Neural crest cell (in vitro differentiated cells): Measurements from ENCODE around the gene ELK4. TPM values are rescaled to one million over a fixed set of nuclear protein-coding genes. Genes with fewer than 3 reads are reported as not detected.

Source experiments
- DNase-seq: peaks from one replicate; pipeline ENCODE4 v3.0.0; 2021; ENCODE audit warnings: low read depth, mixed read lengths, low spot score
- H3K27ac Mint-ChIP-seq: one replicate; pipeline ENCODE4 v1.8.0; 2021; ENCODE audit warnings: mild to moderate bottlenecking, mixed read lengths; ENCODE audit not compliant: unreplicated experiment
- H3K27me3 Mint-ChIP-seq: 2 replicates; pipeline ENCODE4 v1.8.0; 2021; ENCODE audit warnings: low read depth, mild to moderate bottlenecking, mixed read lengths
- H3K36me3 Mint-ChIP-seq: 2 replicates; pipeline ENCODE4 v1.8.0; 2021; ENCODE audit warnings: low read depth, mild to moderate bottlenecking, mixed read lengths
- H3K4me1 Mint-ChIP-seq: 2 replicates; pipeline ENCODE4 v1.8.0; 2021; ENCODE audit warnings: mixed read lengths
- H3K4me3 Mint-ChIP-seq: one replicate; pipeline ENCODE4 v1.8.0; 2021; ENCODE audit warnings: mild to moderate bottlenecking, mixed read lengths
- H3K9me3 Mint-ChIP-seq: 2 replicates; pipeline ENCODE4 v1.8.0; 2021; ENCODE audit warnings: mixed read lengths
- CTCF ChIP-seq: fragments of 200-600 bp; sonication (generic); conservative IDR thresholded peaks from 2 replicates; pipeline ENCODE4 v1.5.0; 2021; ENCODE audit warnings: antibody characterized with exemption, mild to moderate bottlenecking
- total RNA-seq: library from RNA; stranded (reverse); gene quantifications from 2 replicates; pipeline ENCODE4 v1.2.1, GENCODE V29; 2021

The ELK4 gene
- total RNA-seq, 1 donor from 2014 or later: 30.1 TPM

- Mint-ChIP-seq H3K27ac (peak overlapping the region; percentile 12), H3K9me3 (no peaks in the 10 kb centered on the region), H3K4me1 (peaks cover 72% of the 10 kb centered on the region), H3K4me3 (peak overlapping the region; percentile 84), H3K27me3 (no peaks in the 10 kb centered on the region), H3K36me3 (no peaks in the 10 kb centered on the region)
- DNase-seq: peak; percentile 52
- TF ChIP-seq CTCF: no peak
Measured at GRCh38 chr1:205670611-205671430, 39.0 kb upstream of the ELK4 start.

- DNase-seq: no peak
- H3K36me3 Mint-ChIP-seq: no peaks in the 10 kb centered on the region
- H3K4me1 Mint-ChIP-seq: peaks cover 74% of the 10 kb centered on the region
- H3K9me3 Mint-ChIP-seq: no peaks in the 10 kb centered on the region
- H3K4me3 Mint-ChIP-seq: peak overlapping the region; percentile 84
- peak overlapping the region; percentile 92 for H3K27ac Mint-ChIP-seq
- TF ChIP-seq CTCF: no peak
- no peaks in the 10 kb centered on the region for H3K27me3 Mint-ChIP-seq
Measured at GRCh38 chr1:205670150-205670446, 38.3 kb upstream of the ELK4 start.

GRCh38 chr1:205669341-205670149 lies 37.7 kb upstream of the ELK4 start:
- H3K4me3 Mint-ChIP-seq: peak overlapping the region; percentile 84
- peak; percentile 49 for DNase-seq
- no peaks in the 10 kb centered on the region for H3K36me3 Mint-ChIP-seq
- H3K4me1 Mint-ChIP-seq: peaks cover 76% of the 10 kb centered on the region
- H3K9me3 Mint-ChIP-seq: no peaks in the 10 kb centered on the region
- no peaks in the 10 kb centered on the region for H3K27me3 Mint-ChIP-seq
- H3K27ac Mint-ChIP-seq: peak overlapping the region; percentile 92
- TF ChIP-seq CTCF: no peak

- Mint-ChIP-seq H3K27me3 (no peaks in the 10 kb centered on the region), H3K4me3 (peak overlapping the region; percentile 84), H3K9me3 (no peaks in the 10 kb centered on the region), H3K27ac (peak overlapping the region; percentile 86), H3K4me1 (peaks cover 76% of the 10 kb centered on the region), H3K36me3 (no peaks in the 10 kb centered on the region)
- no peak for TF ChIP-seq CTCF
- DNase-seq: peak; percentile 15
Measured at GRCh38 chr1:205668951-205669340, 37.1 kb upstream of the ELK4 start.

- Mint-ChIP-seq H3K9me3 (no peaks in the 10 kb centered on the region), H3K4me3 (peak overlapping the region; percentile 84), H3K36me3 (no peaks in the 10 kb centered on the region), H3K4me1 (peaks cover 74% of the 10 kb centered on the region), H3K27ac (peak overlapping the region; percentile 95), H3K27me3 (no peaks in the 10 kb centered on the region)
- TF ChIP-seq CTCF: no peak
- DNase-seq: peak; percentile 40
Measured at GRCh38 chr1:205667909-205668643, 36.3 kb upstream of the ELK4 start.
